ENCODE data around the gene PCGF2.

PCGF2 gene

DNA sequence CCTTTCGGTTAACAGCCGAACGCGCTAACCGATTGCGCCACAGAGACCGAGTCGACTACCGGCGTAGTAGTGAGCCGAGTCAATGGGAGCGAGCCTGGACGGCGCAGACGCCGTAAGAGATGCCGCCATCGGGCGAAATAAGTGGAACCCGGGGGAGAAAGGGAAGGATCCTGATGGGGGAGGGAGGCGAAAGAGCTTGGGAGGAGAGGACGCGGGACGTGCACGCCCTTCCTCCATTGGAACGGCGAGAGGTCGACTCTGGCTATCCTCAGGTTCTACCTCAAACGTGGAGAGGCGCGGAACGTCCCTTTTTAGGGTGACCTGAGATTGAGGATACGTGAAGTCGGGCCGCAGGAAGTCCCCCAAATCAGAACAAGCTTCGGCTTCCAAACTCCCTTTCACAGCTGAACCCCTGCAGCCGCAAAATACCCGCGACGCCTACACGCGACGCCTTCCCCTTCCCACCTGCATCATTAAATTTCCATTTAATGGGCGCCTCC lies 3.7 kb upstream of the PCGF2 start:
- DNase-seq (ENCODE audit: low read depth in 1 of 2, low spot score in 1 of 2): peak; percentile 78 to 93

DNA sequence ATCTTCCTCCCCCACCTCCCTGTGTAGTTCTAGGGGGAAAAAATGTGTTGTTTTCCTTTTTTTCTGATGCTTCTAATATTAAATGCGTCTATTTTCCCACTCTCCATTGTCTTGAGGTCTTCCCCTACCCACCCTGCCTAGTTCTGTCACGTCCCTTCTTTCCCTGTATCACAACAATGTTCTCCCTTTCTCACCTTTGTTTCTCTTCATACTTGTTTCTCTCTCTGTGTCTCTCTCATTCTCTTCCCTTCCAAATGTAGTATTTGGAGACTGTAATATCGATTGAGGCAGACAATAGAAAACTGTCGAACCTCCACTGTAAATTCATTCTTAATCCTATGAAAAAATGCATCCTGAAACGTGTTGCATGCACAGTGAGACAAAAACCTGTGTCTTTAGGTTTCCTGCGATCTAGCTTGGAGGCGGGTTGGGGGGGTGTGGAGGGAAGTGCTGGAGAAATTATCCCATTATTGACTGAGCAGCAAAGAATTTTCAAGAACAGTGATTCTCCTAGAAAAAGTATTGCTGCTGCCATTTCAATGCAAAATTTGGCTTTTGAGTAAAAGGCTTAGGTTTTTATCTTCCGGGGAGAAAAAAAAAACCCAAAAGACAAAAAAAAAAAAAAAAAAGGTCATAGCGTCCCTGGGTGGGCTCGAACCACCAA lies 3.1 kb upstream of the PCGF2 start:
- no peak for DNase-seq (ENCODE audit: low read depth in 1 of 2, low spot score in 1 of 2)

- no peak for DNase-seq (ENCODE audit: low read depth in 1 of 2, low spot score in 1 of 2)
Measured at GRCh38 chr17:38750312-38751121, 2.4 kb upstream of the PCGF2 start.

GRCh38 chr17:38750044-38750311 lies 1.8 kb upstream of the PCGF2 start:
- DNase-seq (ENCODE audit: low read depth in 1 of 2, low spot score in 1 of 2): no peak

- DNase-seq (ENCODE audit: low read depth in 1 of 2, low spot score in 1 of 2): no peak
Measured at GRCh38 chr17:38749223-38750043, 1.3 kb upstream of the PCGF2 start.

DNA sequence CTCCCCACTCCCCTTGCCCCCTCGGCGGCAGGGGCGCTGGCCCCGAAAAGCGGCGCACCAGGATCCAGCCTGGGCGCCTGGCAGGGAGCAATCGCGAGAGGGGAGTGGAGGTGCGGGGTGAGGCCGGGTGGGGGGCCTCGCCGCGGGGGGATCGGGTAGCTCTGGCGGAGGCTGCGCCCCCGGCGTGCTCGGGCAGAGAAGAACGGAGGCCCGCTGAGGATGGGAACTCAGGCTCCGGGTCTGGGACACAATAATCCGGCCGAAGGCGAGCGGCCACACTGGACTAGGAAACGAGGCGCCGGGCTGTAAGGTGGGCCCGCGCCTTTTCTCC lies 721 bp upstream of the PCGF2 start:
- DNase-seq (ENCODE audit: low read depth in 1 of 2, low spot score in 1 of 2): no peak

GRCh38 chr17:38747463-38748148 lies 530 bp downstream of the PCGF2 start:
- no peak for DNase-seq (ENCODE audit: low read depth in 1 of 2, low spot score in 1 of 2)

DNA sequence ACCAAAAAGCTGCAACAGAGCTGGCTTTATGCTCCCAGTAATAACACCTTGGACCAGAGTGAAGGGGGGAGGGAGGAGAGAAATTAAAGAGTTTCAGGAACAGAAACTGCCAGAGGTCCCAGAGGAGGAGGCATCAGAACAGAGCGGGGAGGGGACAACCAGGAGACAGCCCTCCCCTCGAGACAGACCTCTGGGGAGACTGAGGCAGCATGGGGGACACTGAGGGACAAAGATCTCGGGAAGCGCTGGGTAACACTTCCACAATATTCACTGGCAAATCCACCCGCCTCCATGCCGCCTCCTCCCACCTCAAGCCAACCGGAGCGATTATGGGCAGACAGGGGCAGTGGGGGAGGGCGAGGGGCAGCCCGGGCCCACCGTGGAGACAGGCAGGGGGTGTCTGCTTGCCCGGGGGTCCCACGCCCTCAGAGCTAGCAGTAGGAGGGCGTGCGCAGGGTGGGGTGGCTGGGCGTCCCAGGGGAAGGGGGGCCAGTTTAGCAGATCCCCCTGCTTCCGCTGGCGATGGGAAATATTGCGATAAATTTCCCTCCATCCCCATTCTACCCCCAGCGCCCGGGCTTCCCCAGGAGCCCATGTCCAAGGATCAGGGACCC lies 1.2 kb downstream of the PCGF2 start:
- DNase-seq (ENCODE audit: low read depth in 1 of 2, low spot score in 1 of 2): no peak

DNA sequence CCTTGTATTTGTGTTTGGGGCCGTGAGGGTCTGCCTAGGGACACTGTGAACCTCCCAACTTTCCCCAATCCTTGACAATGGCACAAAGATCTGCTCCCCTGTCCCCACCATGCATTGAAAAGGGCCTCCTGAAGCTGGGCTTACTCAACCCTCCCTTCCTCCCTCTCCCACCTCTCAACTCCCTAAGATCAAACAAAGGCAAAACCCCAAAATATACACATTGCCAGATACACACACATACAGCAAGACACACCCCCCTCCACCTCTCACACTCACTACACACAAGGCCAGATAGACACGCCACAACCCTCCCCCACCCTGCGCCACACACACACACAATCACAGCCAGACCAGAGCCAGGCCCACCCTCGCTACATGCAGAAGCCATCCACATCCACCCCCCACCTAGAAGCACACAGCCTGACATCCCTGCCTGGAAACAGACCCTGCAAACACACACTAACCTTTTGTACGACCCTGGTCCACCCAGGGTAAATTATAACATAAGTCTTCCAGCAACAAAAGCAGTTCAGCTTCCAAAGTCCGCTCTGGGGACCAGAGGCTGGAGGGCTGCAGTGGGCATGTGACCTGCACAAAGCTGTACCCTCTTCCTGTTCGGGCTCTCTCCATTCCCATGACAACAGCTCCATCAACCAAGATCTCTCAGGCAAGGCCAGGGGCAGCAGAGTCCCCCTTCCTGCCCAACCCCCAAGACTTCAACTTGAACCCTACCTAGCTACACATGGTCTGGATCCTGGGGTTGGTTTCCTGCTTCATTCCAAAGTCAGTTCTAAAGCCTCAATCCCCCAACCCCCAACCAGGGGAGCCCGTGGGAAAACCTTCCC lies 1.9 kb downstream of the PCGF2 start:
- no peak for DNase-seq (ENCODE audit: low read depth in 1 of 2, low spot score in 1 of 2)

DNA sequence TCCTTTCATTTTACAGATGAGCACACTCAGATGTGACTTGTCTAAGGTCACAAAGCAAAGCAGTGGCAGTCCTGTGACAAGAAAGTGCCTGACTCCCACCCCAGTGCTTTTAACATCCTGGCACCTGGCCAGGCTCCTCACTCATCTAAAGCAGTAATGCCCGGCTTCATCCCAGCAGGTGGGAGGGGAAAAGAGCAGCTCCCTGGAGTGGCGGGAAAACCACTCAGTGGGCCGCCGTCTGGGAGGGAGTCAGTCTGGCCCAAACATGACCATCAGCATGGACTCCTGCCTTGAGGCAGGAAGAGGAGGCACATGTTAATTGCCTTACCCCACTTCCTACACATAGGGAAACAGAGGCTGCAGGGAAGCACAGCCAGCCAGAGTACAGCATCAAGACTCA lies 2.6 kb downstream of the PCGF2 start:
- DNase-seq (ENCODE audit: low read depth in 1 of 2, low spot score in 1 of 2): no peak

DNA sequence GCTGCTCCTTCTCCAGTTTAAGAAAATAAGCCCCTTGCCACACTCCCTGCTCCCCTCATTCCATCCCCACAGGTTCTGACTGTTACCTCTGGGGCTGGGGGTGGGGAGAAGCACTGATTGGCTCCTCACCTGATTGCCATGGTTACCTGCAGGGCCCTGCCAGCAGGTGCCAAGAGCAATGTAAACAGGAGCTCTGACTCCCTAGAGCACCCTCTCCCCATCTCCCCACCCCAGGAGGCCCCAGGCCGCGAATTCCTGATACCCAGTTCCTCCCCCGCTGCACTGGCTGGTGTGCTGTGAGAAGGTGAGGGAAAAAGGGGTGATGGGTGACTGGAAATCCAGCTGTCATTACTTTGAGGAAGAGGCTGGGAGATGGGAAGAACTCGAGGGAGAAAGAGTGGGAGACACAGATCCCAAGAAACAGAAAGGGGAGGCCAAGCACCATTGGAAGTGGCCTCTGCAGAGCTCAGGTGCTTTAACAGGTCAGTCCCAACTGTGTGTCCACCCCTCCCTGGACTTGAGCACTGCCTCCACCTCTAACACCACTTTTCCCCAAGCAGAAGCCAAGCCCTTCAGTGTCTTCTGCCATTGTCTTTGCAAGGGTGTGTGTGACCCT lies 4.5 kb downstream of the PCGF2 start:
- DNase-seq (ENCODE audit: low read depth in 1 of 2, low spot score in 1 of 2): no peak

DNA sequence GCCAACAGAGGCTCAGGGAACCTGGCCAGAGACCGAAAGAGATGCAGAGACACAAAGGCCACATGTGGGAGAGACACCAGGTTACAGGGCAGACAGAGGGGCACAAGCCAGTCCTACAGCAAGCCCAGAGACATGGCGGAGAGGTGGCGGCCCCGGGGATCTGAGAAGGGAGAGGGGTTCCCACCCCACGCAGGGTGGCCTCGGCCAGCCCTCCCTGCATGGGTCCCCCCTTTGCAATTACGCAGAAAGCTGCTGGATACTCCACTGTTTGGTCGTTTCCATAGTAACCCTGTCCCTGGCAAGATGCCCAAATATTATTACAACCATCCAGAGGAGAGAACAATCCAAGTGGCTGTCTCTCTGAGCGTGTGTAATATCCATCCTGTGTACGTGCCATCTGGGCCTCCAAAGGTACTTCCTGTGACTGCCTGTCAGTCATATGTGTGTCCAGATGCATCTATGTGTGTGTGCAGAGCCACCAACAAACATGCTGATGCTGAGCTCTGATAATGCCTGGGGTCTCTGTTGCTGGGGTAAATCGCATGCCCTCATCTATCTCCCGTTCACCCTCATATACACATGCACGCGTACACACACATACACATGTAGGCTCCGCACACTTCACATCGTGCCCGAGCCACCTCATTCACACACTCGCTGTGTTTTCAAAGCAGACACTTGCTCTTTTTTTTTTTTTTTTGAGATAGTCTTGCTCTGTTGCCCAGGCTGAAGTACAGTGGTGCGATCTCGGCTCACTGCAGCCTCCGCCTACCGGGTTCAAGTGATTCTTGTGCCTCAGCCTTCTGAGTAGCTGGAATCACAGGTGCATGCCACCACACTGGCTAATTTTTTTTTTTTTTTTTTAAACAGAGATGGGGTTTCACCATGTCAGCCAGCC lies 5.5 kb downstream of the PCGF2 start:
- no peak for DNase-seq (ENCODE audit: low read depth in 1 of 2, low spot score in 1 of 2)

DNA sequence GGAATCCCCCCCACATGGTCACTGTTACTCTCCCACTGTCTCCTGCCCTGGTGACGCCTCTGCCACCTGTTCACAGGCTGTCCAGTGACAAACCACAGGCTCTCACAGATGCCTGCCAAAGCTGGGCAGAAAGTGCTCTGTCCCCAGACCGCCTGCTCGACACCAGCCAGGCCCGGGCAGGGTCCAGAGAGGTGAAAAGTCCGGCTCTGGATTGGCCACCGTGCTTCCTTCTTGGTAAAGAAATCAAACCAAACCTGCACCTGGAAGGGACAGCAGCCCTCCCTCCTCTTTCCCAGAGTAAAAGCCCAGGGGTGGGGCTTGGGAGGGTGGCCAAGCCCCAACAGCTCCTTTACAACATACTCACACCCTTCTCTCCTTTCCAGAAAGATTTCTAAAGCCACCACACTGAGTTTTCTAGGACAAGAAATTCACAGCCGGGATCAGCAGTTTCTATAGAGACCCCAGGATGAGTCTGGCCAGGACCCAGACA lies 6.2 kb downstream of the PCGF2 start:
- DNase-seq (ENCODE audit: low read depth in 1 of 2, low spot score in 1 of 2): no peak

GRCh38 chr17:38741461-38741860 lies 6.7 kb downstream of the PCGF2 start:
- no peak for DNase-seq (ENCODE audit: low read depth in 1 of 2, low spot score in 1 of 2)

DNA sequence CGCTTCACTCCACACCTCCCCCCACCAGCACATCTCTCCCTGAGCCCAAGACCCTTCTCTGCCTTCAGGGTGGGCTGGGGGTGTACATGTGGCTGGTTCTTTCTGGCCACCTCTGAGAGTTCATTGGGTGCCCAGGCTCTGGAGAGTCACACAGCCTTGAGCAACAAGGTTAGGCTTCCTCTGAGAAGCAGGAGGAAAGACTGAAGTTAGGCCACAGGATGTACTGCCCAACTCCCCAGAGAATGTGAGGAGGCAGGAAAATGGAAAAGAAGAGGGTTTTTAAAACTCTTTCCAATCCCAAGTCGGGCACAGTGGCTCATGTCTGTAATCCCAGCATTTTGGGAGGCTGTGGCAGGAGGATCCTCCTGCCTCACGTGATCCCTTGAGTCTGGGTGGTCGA lies 7.3 kb downstream of the PCGF2 start:
- DNase-seq (ENCODE audit: low read depth in 1 of 2, low spot score in 1 of 2): no peak

DNA sequence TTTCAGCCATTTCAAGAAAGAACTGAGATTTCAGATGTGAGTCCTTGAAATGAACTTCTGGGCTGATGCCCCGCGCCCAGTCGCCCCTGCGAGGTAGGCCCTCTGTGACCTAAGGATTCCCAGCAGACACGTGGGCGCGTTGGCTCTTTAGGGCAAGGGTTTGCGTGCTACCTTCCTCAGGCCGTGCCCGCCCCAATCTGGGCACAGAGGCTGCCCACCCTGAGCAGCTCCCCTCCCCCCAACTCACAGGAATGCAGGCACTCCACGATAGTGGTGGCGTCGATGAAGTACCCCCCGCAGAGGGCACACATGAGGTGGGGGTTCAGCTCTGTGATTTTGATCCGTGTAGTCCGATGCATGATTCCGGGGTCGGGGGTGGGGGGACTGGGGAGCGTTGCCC lies 8.1 kb downstream of the PCGF2 start:
- DNase-seq (ENCODE audit: low read depth in 1 of 2, low spot score in 1 of 2): no peak

GRCh38 chr17:38739305-38739704 lies 8.8 kb downstream of the PCGF2 start:
- no peak for DNase-seq (ENCODE audit: low read depth in 1 of 2, low spot score in 1 of 2)

GRCh38 chr17:38738686-38739085 lies 9.4 kb downstream of the PCGF2 start:
- DNase-seq (ENCODE audit: low read depth in 1 of 2, low spot score in 1 of 2): no peak

Measured in activated CD4-positive, alpha-beta T cell treated with anti-CD3 and anti-CD28 coated beads, Interleukin-2, amount 50 U/mL, for 24 hours (primary cell).